Stimulated activated CD4-positive, alpha-beta T cell treated with anti-CD3 and anti-CD28 coated beads, Interleukin-15, amount 100 ng/mL, for 1 hour (primary cell): ENCODE data around the gene TBC1D12.
"Not testable (repeated sequence)": the region's sequence is repeated elsewhere in the genome, so short reads cannot be mapped to it uniquely, and the experiment has no call there.

ENCODE experiments used
- DNase-seq, 2 donors: peaks; one replicate each; pipeline ENCODE4 v3.0.0-alpha.2; 2020; ENCODE audit warnings: low read depth in 1 of 2, low spot score in 1 of 2

TBC1D12 gene

GRCh38 chr10:94402204-94402842, at the start of gene TBC1D12:
TSS of gene TBC1D12 (plus strand) at chr10:94402541. CDS start at chr10:94402614, 73 bp downstream.
- no peak for DNase-seq

- no peak for DNase-seq
Observed at GRCh38 chr10:94353336-94353735, 49.0 kb upstream of the TBC1D12 start.

- DNase-seq = no peak
Observed at GRCh38 chr10:94355841-94356240, 46.5 kb upstream of the TBC1D12 start.

GRCh38 chr10:94357193-94357592, 45.1 kb upstream of the TBC1D12 start:
- no peak for DNase-seq

- no peak for DNase-seq
Observed at GRCh38 chr10:94358480-94358879, 43.9 kb upstream of the TBC1D12 start.

GRCh38 chr10:94361171-94361794, 41.1 kb upstream of the TBC1D12 start:
- DNase-seq = no peak

- DNase-seq = peak; percentile 85 to 97
Observed at GRCh38 chr10:94362360-94363250, 39.7 kb upstream of the TBC1D12 start, which contains the start of gene NOC3L. TSS of gene NOC3L (minus strand) at chr10:94362939. CDS start at chr10:94362838, 101 bp downstream.

- no peak for DNase-seq
Observed at GRCh38 chr10:94363251-94363565, 39.1 kb upstream of the TBC1D12 start.

- DNase-seq = no peak
Observed at GRCh38 chr10:94364482-94364881, 37.9 kb upstream of the TBC1D12 start.

- DNase-seq = no peak
Observed at GRCh38 chr10:94366382-94366781, 36.0 kb upstream of the TBC1D12 start.

GRCh38 chr10:94370501-94370900, 31.8 kb upstream of the TBC1D12 start:
- no peak for DNase-seq

- no peak for DNase-seq
Observed at GRCh38 chr10:94375374-94375773, 27.0 kb upstream of the TBC1D12 start.

GRCh38 chr10:94376865-94377264, 25.5 kb upstream of the TBC1D12 start:
- no peak for DNase-seq

- DNase-seq = no peak
Observed at GRCh38 chr10:94383530-94383929, 18.8 kb upstream of the TBC1D12 start.

GRCh38 chr10:94385733-94386132, 16.6 kb upstream of the TBC1D12 start:
- DNase-seq = not testable (repeated sequence)

GRCh38 chr10:94392117-94392516, 10.2 kb upstream of the TBC1D12 start:
- DNase-seq = not testable (repeated sequence)

- no peak for DNase-seq
Observed at GRCh38 chr10:94397549-94398370, 4.6 kb upstream of the TBC1D12 start.

GRCh38 chr10:94398762-94399161, 3.6 kb upstream of the TBC1D12 start:
- DNase-seq = no peak

GRCh38 chr10:94402843-94403379, 570 bp downstream of the TBC1D12 start:
- DNase-seq = no peak

GRCh38 chr10:94403380-94404213, 1.3 kb downstream of the TBC1D12 start:
- DNase-seq = no peak
